Esophagus muscularis mucosa (tissue), 4 donors: Measurements from ENCODE around the gene KIF2C. TPM values are rescaled to one million over a fixed set of nuclear protein-coding genes. Genes with fewer than 3 reads are reported as not detected.

Experiments
- DNase-seq: peaks from one replicate; pipeline ENCODE4 v3.0.0-alpha.2; 2017; ENCODE audit errors: extremely low spot score
- H3K27ac ChIP-seq, 4 donors: fragments of 200-600 bp; sonication (generic); replicated peaks in 1 of 4; 1 replicate in 3 of 4; 2 replicates in 1 of 4; pipeline ENCODE4 v1.5.1; 2016 to 2019; ENCODE audit warnings: mild to moderate bottlenecking in 1 of 4
- H3K27me3 ChIP-seq, 4 donors: fragments of 200-600 bp; sonication (generic); one replicate each; pipeline versions ENCODE4 v1.5.1 to v1.6.0; 2016 to 2019
- H3K36me3 ChIP-seq, 4 donors: fragments of 200-600 bp; sonication (generic); one replicate each; pipeline ENCODE4 v1.5.1; 2016 to 2019
- H3K4me1 ChIP-seq, 4 donors: fragments of 200-600 bp; sonication (generic); one replicate each; pipeline ENCODE4 v1.5.1; 2016 to 2019
- H3K4me3 ChIP-seq, 4 donors: fragments of 200-600 bp; sonication (generic); 1 replicate in 2 of 4; 2 replicates in 2 of 4; pipeline ENCODE4 v1.5.1; 2016 to 2019; ENCODE audit warnings: mild to moderate bottlenecking in 4 of 4, moderate library complexity in 1 of 4
- H3K9me3 ChIP-seq, 4 donors: fragments of 200-600 bp; sonication (generic); 1 replicate in 3 of 4; 2 replicates in 1 of 4; pipeline ENCODE4 v1.5.1; 2016 to 2019
- CTCF ChIP-seq, 3 experiments: fragments of 200-600 bp in 2 of 3; fragments of 450-650 bp in 1 of 3; sonication (generic) in 2 of 3; IDR thresholded peaks; one replicate each; pipeline ENCODE4 v1.5.1; 2017 to 2019; ENCODE audit warnings: antibody characterized with exemption in 3 of 3, mild to moderate bottlenecking in 2 of 3, moderate library complexity in 1 of 3
- EP300 ChIP-seq: sonication (generic); formaldehyde crosslinking; IDR thresholded peaks from one replicate; pipeline ENCODE4 v1.6.1; 2017; ENCODE audit warnings: antibody characterized with exemption
- POLR2A ChIP-seq: fragments of 450-650 bp; IDR thresholded peaks from one replicate; pipeline ENCODE4 v1.6.1; 2017; ENCODE audit warnings: antibody characterized with exemption, moderate library complexity, mild to moderate bottlenecking, low read depth
- POLR2AphosphoS5 ChIP-seq, 2 donors: sonication (generic); formaldehyde crosslinking; IDR thresholded peaks; one replicate each; pipeline ENCODE4 v1.6.1; 2017; ENCODE audit warnings: antibody characterized with exemption in 2 of 2
- WGBS: methylation state at CpG from one replicate; pipeline ENCODE4 v1.1.5; 2018; 5-methylcytosine and 5-hydroxymethylcytosine counted together
- intact Hi-C: fragments of 100-400 bp; cut with DNase I; formaldehyde crosslinking; loops from one replicate; pipeline ENCODE4 v1.15.1; 2023
- total RNA-seq, 4 donors: library from RNA; depleted of rRNA; stranded (reverse); fragments of >200 nt; gene quantifications; one replicate each; pipeline versions ENCODE4 v1.1.0 to v1.2.1, GENCODE V29; 2016

Gene KIF2C
- total RNA-seq, 4 donors from 2014 or later = 0.17 to 1.2 (median 0.96) TPM

DNA sequence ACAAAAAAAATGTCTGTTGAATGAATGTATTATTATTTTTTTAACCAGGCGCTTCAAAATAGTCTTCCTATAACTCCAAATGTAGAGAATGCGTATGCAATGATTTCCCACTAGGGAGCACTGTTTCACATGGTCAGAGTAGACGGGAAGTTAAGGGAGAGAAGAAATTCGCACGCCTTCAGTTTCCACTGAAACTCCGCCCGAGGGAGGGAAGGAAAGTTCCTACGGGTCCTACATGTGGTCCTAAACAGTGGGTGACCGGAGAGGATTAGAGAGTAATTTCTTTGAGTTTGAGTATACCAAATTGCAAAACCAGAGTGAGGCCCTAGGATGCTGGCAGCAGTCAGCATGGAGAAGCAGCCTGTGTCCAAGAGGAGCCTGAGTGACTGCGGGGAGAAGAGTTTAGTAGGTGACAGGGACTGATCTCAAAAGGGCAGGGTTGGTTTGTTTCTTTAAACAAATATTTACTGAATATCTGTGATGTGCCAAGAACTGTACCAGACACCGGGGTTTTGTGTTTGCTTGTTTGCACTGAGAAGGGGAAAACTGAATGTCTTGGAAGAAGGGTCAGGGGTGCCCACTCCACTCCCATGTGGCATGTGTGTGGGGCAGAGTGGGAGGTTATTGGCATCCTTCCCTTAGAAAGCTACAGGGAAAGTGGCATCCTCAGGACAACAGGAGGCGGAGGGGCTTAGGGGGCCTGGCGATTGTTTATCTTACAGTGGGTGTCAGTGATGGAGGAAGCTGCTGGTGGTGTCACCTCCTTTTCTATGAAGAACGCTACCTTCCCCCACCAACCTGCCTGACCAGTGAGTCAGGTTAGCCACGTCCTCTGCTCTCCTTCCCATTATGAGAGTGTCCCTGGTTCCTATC is 31.4 kb upstream of the KIF2C start:
- Histone ChIP-seq H3K4me1 (peaks cover 0 to 9% (median 2%) of the 10 kb centered on the region in 4 donors), H3K36me3 (no peaks in the 10 kb centered on the region), H3K27ac (no peak overlapping the region), H3K9me3 (no peaks in the 10 kb centered on the region), H3K27me3 (no peaks in the 10 kb centered on the region), H3K4me3 (peak overlapping the region in 3 of 4 donors; percentile 12 to 18 (median 17))
- intact Hi-C loops = no loop called here
- DNase-seq = no peak
- TF ChIP-seq CTCF (IDR thresholded peaks at IDR 0.05) = peak; percentile 53 to 71 (median 57)
- no peak for TF ChIP-seq EP300
- no peak for TF ChIP-seq POLR2A
- WGBS = 47% methylated on average over 15 of the region's 15 CpGs

- no peaks in the 10 kb centered on the region for H3K27me3 ChIP-seq
- no peak overlapping the region for H3K27ac ChIP-seq
- no peak overlapping the region for H3K4me3 ChIP-seq
- peaks cover 0 to 23% (median 16%) of the 10 kb centered on the region in 4 donors for H3K4me1 ChIP-seq
- H3K9me3 ChIP-seq = no peaks in the 10 kb centered on the region
- WGBS = 78% methylated on average over 6 of the region's 6 CpGs
- TF ChIP-seq EP300 (no peak), CTCF (IDR thresholded peaks at IDR 0.05) (no peak), POLR2AphosphoS5 (IDR thresholded peaks at IDR 0.05) (no peak), POLR2A (no peak)
- intact Hi-C loops = loop anchor here (10.0 kb wide), 1 partner anchor 591 kb away; no protein-coding TSS in a partner anchor
- H3K36me3 ChIP-seq = no peaks in the 10 kb centered on the region
- DNase-seq = no peak
Measured at GRCh38 chr1:44713321-44713781, 26.3 kb upstream of the KIF2C start.

DNA sequence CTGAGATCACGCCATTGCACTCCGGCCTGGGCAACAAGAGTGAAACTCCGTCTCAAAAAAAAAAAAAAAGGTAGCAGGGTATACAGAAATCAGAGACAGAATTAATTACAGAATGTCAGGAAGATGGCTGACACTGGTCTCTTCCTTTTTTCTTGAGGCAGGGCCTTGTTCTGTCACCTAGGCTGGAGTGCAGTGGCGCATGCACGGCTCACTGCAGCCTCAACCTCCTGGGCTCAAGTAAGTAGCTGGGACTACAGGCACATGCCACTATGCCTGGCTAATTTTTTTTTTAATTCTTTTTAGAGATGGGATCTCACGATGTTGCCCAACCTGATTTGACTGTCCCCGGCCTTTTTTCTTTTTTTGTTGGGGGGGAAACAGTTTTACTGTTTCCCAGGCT is 25.1 kb upstream of the KIF2C start:
- TF ChIP-seq CTCF (IDR thresholded peaks at IDR 0.05) (no peak), EP300 (no peak), POLR2A (no peak), POLR2AphosphoS5 (IDR thresholded peaks at IDR 0.05) (no peak)
- DNase-seq = no peak
- H3K9me3 ChIP-seq = no peaks in the 10 kb centered on the region
- intact Hi-C loops = loop anchor here (10.0 kb wide), 1 partner anchor 590 kb away; no protein-coding TSS in a partner anchor
- no peak overlapping the region for H3K4me3 ChIP-seq
- no peaks in the 10 kb centered on the region for H3K36me3 ChIP-seq
- H3K27me3 ChIP-seq = no peaks in the 10 kb centered on the region
- H3K4me1 ChIP-seq = peaks cover 0 to 22% (median 17%) of the 10 kb centered on the region in 4 donors
- H3K27ac ChIP-seq = no peak overlapping the region
- WGBS = 84% methylated on average over 7 of the region's 7 CpGs

DNA sequence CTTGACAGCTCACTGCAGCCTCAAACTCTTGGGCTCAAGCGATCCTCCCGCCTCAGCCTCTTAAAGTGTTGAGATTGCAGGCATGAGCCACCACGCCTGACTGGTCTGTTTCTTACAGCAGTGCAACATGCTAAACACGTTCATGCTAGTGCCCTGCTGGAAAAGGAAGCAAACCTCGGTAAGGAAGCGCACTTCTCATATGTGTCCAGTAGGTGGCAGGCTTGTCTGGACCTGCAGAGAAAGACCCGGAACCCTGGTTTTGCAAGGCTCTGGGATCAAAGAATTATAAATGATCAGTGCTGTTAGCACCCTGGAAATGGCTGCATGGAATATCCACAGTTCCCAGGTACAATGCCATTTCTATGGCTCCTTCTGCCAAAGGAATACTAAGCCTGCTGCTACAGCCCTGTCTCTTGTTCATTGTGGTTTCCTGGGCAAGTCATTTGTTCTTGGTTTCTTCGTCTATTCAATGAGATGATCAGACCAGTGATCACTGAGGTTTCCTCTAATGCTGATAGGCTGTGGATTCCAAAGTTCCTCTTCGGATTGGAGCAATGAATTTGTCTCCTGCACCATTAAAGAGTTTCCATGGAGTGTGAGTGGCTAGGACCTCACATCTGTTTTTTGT is 24.6 kb upstream of the KIF2C start:
- Histone ChIP-seq H3K27ac (no peak overlapping the region), H3K9me3 (no peaks in the 10 kb centered on the region), H3K36me3 (no peaks in the 10 kb centered on the region), H3K4me1 (peaks cover 0 to 22% (median 17%) of the 10 kb centered on the region in 4 donors), H3K4me3 (no peak overlapping the region), H3K27me3 (no peaks in the 10 kb centered on the region)
- intact Hi-C loops = loop anchor here (10.0 kb wide), 1 partner anchor 590 kb away; no protein-coding TSS in a partner anchor
- no peak for DNase-seq
- peak in 1 of 2 donors; percentile 36 for TF ChIP-seq POLR2AphosphoS5 (IDR thresholded peaks at IDR 0.05)
- TF ChIP-seq CTCF (IDR thresholded peaks at IDR 0.05) = peak in 2 of 3 experiments; percentile 82 to 84
- TF ChIP-seq EP300 = no peak
- no peak for TF ChIP-seq POLR2A
- 9% methylated on average over 9 of the region's 9 CpGs for WGBS
